AG04450 (cell line): ENCODE results near the gene PRKAR1B. TPM values are rescaled to one million over a fixed set of nuclear protein-coding genes. Genes with fewer than 3 reads are reported as not detected.
A peak's percentile ranks its signal among the peaks of the same experiment; 100 is the strongest.

Experiments
- CTCF ChIA-PET: fragments of 300-600, 350-600 bp; formaldehyde crosslinking; extraction: SDS; loops from one replicate; lab custom pipeline; 2022; ENCODE audit warnings: antibody characterized with exemption, inconsistent platforms; lab: Charles Lee
- POLR2A ChIA-PET: fragments of 350-600 bp; formaldehyde crosslinking; extraction: SDS; loops from one replicate; lab custom pipeline; 2021; ENCODE audit warnings: antibody characterized with exemption, inconsistent platforms; lab: Yijun Ruan, JAX
- DNase-seq: peaks from one replicate; pipeline ENCODE4 v3.0.0-alpha.2; 2011; ENCODE audit warnings: low read depth, low spot score
- H3K27ac ChIP-seq: one replicate; pipeline ENCODE4 v1.5.1; 2012; ENCODE audit warnings: low read depth, low read length, control low read depth
- H3K27me3 ChIP-seq: one replicate; pipeline ENCODE4 v1.6.0; 2012; ENCODE audit warnings: low read length; ENCODE audit not compliant: control insufficient read depth, insufficient read depth
- H3K4me3 ChIP-seq: 2 replicates; pipeline ENCODE4 v1.5.1; 2011; ENCODE audit warnings: mild to moderate bottlenecking, low read depth, low read length, control low read depth
- H3K9me3 ChIP-seq: 2 replicates; pipeline ENCODE4 v1.5.1; 2012; ENCODE audit warnings: low read length; ENCODE audit not compliant: control insufficient read depth, insufficient read depth
- polyA plus RNA-seq: library from polyadenylated mRNA; depleted of rRNA; stranded (reverse); fragments of >200 nt; gene quantifications from 2 replicates; pipeline ENCODE4 v1.2.3, GENCODE V29; 2011
- TF ChIP-seq, protein P1 (sequence below): IDR thresholded peaks from 2 replicates; pipeline ENCODE4 v1.5.1; 2011; ENCODE audit warnings: low read depth, low read length, control low read depth, inconsistent platforms

Gene PRKAR1B
- polyA plus RNA-seq, 1 experiment: 16.1 TPM

DNA sequence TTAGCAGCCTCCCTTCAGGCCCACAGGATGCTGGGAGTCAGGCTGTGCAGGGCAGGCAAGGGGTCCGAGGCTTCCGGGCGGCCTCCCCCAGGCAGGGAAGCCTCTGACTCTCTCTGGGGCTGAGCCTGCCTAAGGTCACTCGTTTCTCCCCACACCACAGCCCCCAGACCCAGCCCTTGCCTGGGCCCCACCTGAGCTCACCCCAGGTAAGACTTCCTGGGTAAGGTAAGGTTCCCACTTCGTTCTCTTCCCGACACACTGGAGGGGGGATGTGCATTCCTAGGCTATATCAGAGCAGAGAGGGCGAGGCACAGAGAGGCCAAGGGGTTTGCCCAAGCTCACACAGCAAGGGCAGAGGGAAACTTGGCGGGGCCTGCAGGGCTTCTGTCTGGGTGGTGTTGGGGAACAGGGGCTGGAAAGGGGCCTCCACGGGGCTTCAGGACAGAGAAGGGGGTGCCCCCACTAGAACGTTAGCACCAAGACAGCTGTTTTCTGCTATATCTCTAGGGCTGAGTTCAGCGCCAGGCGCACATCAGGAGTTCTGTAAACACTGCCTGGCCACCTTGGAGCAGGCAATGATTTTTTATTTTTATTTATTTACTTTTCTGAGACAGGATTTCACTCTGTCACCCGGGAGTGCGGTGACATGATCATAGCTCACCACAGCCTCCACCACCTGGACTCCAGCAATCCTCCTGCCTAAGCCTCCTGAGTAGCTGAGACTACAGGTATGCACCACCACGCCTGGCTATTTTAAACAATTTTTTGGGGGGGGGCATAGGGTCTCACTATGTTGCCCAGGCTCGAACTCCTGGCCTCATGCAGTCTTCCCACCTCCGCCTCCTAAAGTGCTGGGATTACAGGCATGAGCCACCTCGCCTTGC is 182.5 kb downstream of the PRKAR1B start:
- no peak overlapping the region for H3K27ac ChIP-seq
- H3K9me3 ChIP-seq: peaks cover 15% of the 10 kb centered on the region
- ChIA-PET POLR2A (no interaction called here), CTCF (no interaction called here)
- no peak overlapping the region for H3K4me3 ChIP-seq
- TF ChIP-seq, protein P1, sequence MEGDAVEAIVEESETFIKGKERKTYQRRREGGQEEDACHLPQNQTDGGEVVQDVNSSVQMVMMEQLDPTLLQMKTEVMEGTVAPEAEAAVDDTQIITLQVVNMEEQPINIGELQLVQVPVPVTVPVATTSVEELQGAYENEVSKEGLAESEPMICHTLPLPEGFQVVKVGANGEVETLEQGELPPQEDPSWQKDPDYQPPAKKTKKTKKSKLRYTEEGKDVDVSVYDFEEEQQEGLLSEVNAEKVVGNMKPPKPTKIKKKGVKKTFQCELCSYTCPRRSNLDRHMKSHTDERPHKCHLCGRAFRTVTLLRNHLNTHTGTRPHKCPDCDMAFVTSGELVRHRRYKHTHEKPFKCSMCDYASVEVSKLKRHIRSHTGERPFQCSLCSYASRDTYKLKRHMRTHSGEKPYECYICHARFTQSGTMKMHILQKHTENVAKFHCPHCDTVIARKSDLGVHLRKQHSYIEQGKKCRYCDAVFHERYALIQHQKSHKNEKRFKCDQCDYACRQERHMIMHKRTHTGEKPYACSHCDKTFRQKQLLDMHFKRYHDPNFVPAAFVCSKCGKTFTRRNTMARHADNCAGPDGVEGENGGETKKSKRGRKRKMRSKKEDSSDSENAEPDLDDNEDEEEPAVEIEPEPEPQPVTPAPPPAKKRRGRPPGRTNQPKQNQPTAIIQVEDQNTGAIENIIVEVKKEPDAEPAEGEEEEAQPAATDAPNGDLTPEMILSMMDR: no peak
- no peaks in the 10 kb centered on the region for H3K27me3 ChIP-seq
- DNase-seq: no peak

DNA sequence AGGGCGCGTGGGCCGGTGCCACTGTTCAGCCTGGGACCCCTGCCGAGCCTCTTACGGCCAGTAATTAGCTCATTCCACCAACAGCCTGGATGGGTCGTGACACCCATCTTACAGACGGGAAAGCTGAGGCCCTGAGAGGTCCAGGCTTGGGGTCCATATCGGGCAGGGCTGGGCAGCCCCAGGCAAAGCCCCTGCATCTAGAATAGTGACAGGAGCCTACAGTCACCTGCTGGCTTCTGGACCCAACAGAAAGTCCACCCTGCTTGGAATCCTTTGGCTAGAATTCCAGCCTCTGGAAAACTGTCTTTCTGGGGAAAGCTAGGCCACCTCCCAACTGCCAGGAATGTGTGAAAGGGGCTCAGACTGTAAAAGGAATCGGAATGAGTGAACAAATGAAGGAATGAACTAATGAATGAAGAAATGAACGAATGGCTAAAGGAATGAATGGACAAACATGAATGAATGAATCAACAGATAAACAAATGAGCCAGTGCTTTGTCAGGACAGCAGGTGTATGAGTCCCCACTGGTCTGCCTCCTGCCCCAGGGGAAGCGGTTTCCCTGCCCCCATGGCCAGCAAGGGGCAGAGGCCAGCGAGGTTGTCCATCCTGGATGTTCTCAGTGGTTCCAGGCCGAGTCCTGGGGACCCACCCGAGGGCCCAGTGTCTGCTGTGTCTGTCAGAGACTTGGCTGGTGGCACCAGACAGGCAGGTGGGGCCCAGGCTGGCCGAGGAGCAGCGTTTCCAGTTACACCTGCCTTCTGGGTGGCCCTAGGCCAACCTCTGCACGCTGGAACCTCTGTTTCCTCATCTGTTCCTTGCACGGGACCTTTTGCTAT is 183.4 kb downstream of the PRKAR1B start:
- Histone ChIP-seq H3K9me3 (peaks cover 12% of the 10 kb centered on the region), H3K4me3 (no peak overlapping the region), H3K27me3 (no peaks in the 10 kb centered on the region), H3K27ac (peak overlapping the region; percentile 80)
- TF ChIP-seq, protein P1: no peak
- POLR2A ChIA-PET: interaction anchor here (0.6 to 1.2 kb wide), 3 partner anchors 72 to 124 kb away, joined by 3 to 5 read pairs (median 5); no protein-coding TSS in a partner anchor
- CTCF ChIA-PET: interaction anchor here (1.5 kb wide), 1 partner anchor 210 kb away, joined by 4 read pairs; no protein-coding TSS in a partner anchor
- no peak for DNase-seq

DNA sequence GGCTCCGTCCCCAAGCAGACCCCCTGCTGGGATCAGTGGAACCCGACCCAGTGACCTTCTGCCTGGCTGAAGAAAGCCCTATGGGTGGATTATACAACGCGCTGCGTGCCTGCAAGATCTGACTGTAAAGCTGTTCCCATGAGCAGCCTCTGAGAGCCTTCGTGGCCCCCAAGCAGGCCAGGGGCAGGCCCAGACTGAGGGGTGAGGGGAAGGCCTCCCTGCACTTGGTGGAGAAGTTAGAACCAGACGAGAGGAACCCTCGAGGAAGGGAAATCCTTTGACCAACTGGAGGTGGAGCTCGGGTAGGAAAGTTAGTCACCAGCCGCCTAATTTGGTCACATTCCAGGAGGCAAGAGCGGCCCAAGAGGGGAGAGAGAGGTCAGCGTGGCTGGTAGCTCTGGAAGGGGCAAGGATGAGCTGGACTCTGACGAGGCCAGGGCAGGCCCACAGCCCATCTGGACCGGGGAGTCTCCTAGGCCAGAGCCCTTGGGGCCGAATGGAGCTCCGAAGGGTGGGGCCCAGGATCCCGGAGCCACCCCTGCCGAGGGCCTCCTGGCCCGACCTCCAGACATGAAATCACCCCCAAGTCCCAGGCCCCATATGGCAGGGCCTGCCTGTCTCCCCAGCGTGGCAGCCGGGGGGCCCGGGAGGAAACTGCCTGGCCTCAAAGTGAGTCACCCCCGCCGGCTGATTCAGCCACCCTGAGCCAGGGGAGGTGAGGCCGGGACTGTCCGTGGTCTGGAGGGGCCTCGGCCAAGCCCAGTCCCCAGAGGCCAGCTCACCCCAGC is 184.2 kb downstream of the PRKAR1B start:
- peak overlapping the region; percentile 80 for H3K27ac ChIP-seq
- no peaks in the 10 kb centered on the region for H3K27me3 ChIP-seq
- no peak overlapping the region for H3K4me3 ChIP-seq
- ChIA-PET CTCF (interaction anchor here (1.5 kb wide), 1 partner anchor 210 kb away, joined by 4 read pairs; no protein-coding TSS in a partner anchor), POLR2A (interaction anchor here (0.6 to 1.2 kb wide), 3 partner anchors 71 to 125 kb away, joined by 3 to 5 read pairs (median 5); no protein-coding TSS in a partner anchor)
- H3K9me3 ChIP-seq: peaks cover 12% of the 10 kb centered on the region
- peak; percentile 30 for DNase-seq
- TF ChIP-seq, protein P1: no peak

DNA sequence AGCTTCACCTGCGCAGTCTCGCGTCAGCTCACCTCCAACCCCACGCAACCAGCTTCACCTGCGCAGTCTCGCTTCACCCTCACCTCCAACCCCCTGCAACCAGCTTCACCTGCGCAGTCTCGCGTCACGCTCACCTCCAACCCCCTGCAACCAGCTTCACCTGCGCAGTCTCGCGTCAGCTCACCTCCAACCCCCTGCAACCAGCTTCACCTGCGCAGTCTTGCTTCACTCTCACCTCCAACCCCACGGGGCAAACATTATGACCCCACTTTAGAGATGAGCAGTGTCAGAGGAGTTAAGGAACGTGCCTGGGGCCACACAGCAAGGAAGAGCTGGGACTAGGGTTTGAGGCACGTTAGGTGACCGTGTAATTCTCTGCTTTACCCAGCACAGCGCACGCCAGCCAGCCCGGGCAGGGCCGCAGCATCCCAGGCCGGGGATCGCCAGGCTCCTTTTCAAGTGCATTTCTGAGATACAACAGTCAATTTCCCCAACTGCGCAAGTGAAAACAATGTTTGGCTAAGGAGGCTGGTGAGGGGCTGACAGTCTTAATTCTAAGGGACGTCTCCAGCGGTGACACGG is 184.9 kb downstream of the PRKAR1B start:
- ChIA-PET CTCF (interaction anchor here (1.5 kb wide), 1 partner anchor 209 kb away, joined by 4 read pairs; no protein-coding TSS in a partner anchor), POLR2A (interaction anchor here (1.2 kb wide), 2 partner anchors 70 to 126 kb away, joined by 3 to 5 read pairs; no protein-coding TSS in a partner anchor)
- H3K27ac ChIP-seq: peak overlapping the region; percentile 80
- no peak overlapping the region for H3K4me3 ChIP-seq
- TF ChIP-seq, protein P1: no peak
- H3K27me3 ChIP-seq: no peaks in the 10 kb centered on the region
- H3K9me3 ChIP-seq: peaks cover 13% of the 10 kb centered on the region
- DNase-seq: no peak
